ENCODE measurements around the gene NHP2. TPM values are rescaled to one million over a fixed set of nuclear protein-coding genes. Genes with fewer than 3 reads are reported as not detected.

The NHP2 gene
- total and polyA plus RNA-seq, 5 donors, result 62.3 to 123 (median 87.0) TPM

DNA sequence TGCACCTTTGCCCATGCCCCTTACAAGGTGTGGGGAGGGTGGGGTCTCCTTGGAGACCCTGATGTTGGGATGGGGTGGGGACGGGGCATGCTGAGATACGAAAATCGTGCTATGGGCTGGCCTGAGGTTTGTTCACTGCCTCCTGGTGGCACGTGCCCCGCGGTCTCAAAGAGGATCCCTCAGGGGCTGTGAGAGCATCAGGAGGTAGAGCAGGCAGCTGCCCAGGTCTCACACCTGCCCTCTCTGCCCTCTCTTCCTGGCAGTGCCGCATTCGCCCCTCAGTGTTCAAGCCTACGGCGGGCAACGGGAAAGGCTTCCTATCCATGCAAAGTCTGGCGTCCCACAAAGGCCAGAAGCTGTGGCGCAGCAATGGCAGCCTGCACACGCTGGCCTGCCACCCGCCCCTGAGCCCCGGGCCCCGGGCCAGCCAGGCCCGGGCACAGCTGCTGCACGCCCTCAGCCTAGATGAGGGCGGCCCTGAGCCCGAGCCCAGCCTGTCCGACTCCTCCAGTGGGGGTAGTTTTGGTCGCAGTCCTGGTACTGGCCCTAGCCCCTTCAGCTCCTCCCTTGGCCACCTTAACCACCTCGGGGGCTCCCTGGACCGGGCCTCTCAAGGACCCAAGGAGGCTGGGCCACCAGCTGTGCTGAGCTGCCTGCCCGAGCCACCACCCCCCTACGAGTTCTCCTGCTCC, 33.6 kb downstream of the NHP2 start:
- no peaks in the 10 kb centered on the region for H3K27me3 ChIP-seq (ENCODE audit: control insufficient read depth, insufficient read depth)
- H3K9me3 ChIP-seq (ENCODE audit: control insufficient read depth, low read length), result no peaks in the 10 kb centered on the region
- ATAC-seq (no peak), DNase-seq (peak in 1 of 3 donors; percentile 24)
- H3K4me1 ChIP-seq (ENCODE audit: control insufficient read depth, insufficient read depth, low read length), result no peaks in the 10 kb centered on the region
- H3K27ac ChIP-seq (ENCODE audit: low read length), result no peak overlapping the region
- intact Hi-C loops (cut with DNase I), result no loop called here
- H3K4me3 ChIP-seq (ENCODE audit: low read length), result no peak overlapping the region
- 90% methylated on average over 27 of the region's 27 CpGs for WGBS

DNA sequence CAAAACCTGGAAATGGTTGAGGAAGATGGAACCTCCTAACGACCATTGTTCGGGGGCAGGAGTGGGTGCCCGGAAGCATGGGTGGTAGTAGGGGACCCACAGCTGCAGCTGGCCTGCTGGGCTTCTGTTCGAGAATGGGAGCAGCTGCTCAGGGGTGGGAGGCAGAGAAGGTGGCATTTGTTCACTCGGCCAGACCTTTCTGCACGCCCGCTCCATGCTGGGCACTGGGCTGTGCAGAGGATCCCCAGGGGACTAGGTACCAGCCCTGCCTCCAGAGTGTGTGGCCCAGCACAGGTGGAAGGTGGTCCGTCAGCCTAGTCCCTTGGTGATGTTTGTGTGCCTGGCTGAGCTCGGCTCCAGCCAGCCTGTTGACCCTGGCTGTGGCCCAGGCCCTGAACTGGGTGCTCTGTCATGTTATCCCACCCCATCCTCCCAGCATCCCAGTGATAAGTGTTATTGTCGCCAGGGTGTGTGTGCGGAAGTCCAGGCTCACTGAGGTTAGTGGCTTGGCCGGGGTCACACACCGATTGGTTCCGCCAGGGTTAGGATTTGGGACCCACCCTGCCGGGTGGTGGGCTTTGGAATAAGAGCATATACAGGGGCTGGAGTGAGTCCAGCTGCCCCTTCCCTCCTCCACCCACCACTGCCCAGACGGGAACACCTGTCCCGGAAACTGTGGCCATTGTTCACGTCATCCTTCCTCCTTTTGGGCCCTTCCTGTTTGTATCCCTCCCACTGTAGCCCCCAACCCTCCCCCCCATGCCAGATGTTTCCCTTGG, 35.6 kb downstream of the NHP2 start:
- ATAC-seq, result no peak
- no peak overlapping the region for H3K4me3 ChIP-seq (ENCODE audit: low read length)
- no peak overlapping the region for H3K27ac ChIP-seq (ENCODE audit: low read length)
- peak in 1 of 3 donors; percentile 14 for DNase-seq
- H3K9me3 ChIP-seq (ENCODE audit: control insufficient read depth, low read length), result no peaks in the 10 kb centered on the region
- intact Hi-C loops (cut with DNase I), result no loop called here
- H3K27me3 ChIP-seq (ENCODE audit: control insufficient read depth, insufficient read depth), result no peaks in the 10 kb centered on the region
- WGBS, result 64% methylated on average over 18 of the region's 18 CpGs
- no peaks in the 10 kb centered on the region for H3K4me1 ChIP-seq (ENCODE audit: control insufficient read depth, insufficient read depth, low read length)

DNA sequence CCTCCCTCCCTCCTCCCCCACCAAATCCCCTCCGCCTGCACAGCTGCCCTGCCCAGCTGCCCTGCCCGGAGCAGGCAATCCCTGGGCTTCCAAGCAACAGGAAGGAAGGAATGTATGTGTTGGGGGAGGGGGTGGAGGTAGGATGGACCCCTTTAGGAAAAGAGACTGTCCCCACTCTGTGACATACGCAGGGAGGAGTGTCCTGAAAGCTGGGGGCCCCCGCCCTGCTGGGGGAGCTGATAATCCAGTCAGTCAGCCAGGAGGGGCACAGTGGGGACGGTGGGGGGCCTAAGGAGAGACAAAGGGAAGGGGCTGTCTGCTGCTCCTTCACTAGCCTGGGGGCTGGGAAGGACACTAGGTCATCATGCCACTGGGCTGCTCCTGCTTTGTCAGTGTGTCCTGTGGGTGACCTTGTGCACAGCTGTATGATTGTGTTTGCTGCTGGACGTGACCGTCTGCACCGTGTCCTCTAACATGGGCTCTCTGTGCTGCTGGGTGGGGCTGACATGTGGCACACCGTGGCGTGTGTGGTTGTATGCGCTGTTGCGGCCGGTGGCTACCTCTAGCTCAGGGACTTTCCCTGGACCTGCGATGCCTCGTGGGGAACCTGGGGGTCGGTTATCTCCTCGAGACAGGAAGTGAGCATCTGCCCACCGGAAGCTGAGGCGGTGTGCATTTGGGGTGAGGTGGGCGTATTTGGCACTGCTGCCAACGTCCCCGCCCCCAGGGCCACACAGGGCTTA, 37.4 kb downstream of the NHP2 start:
- WGBS, result 31% methylated on average over 22 of the region's 22 CpGs
- ATAC-seq, result no peak
- no peak overlapping the region for H3K27ac ChIP-seq (ENCODE audit: low read length)
- no peaks in the 10 kb centered on the region for H3K9me3 ChIP-seq (ENCODE audit: control insufficient read depth, low read length)
- no peak overlapping the region for H3K4me3 ChIP-seq (ENCODE audit: low read length)
- intact Hi-C loops (cut with DNase I), result no loop called here
- DNase-seq, result peak in 1 of 3 donors; percentile 27
- no peaks in the 10 kb centered on the region for H3K27me3 ChIP-seq (ENCODE audit: control insufficient read depth, insufficient read depth)
- no peaks in the 10 kb centered on the region for H3K4me1 ChIP-seq (ENCODE audit: control insufficient read depth, insufficient read depth, low read length)

DNA sequence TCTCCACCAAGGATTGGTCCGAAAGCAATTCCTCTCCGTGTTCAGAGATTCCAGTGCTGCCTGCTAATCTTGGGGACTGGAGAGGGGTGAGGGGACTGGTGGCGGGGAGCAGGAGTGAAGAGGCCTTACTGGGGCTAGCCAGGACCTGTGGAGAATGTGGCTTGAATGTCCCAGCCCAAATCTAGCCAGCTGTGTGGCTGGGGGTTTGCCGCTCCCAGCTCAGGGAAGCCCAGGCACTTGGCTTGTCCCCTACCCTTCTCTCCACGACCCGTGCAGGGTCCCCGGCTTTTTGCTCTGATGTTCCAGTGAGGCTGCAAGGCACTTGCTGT, 37.9 kb downstream of the NHP2 start:
- Histone ChIP-seq H3K4me1 (ENCODE audit: control insufficient read depth, insufficient read depth, low read length) (no peaks in the 10 kb centered on the region), H3K4me3 (ENCODE audit: low read length) (no peak overlapping the region), H3K27me3 (ENCODE audit: control insufficient read depth, insufficient read depth) (no peaks in the 10 kb centered on the region), H3K27ac (ENCODE audit: low read length) (no peak overlapping the region), H3K9me3 (ENCODE audit: control insufficient read depth, low read length) (no peaks in the 10 kb centered on the region)
- 23% methylated on average over 7 of the region's 7 CpGs for WGBS
- DNase-seq (peak in 1 of 3 donors; percentile 12), ATAC-seq (no peak)
- intact Hi-C loops (cut with DNase I), result no loop called here

GRCh38 chr5:178115136-178115813, 38.4 kb downstream of the NHP2 start:
- DNase-seq (no peak), ATAC-seq (no peak)
- no peaks in the 10 kb centered on the region for H3K4me1 ChIP-seq (ENCODE audit: control insufficient read depth, insufficient read depth, low read length)
- no peak overlapping the region for H3K4me3 ChIP-seq (ENCODE audit: low read length)
- no peak overlapping the region for H3K27ac ChIP-seq (ENCODE audit: low read length)
- H3K9me3 ChIP-seq (ENCODE audit: control insufficient read depth, low read length), result no peaks in the 10 kb centered on the region
- intact Hi-C loops (cut with DNase I), result no loop called here
- 47% methylated on average over 12 of the region's 12 CpGs for WGBS
- H3K27me3 ChIP-seq (ENCODE audit: control insufficient read depth, insufficient read depth), result no peaks in the 10 kb centered on the region

DNA sequence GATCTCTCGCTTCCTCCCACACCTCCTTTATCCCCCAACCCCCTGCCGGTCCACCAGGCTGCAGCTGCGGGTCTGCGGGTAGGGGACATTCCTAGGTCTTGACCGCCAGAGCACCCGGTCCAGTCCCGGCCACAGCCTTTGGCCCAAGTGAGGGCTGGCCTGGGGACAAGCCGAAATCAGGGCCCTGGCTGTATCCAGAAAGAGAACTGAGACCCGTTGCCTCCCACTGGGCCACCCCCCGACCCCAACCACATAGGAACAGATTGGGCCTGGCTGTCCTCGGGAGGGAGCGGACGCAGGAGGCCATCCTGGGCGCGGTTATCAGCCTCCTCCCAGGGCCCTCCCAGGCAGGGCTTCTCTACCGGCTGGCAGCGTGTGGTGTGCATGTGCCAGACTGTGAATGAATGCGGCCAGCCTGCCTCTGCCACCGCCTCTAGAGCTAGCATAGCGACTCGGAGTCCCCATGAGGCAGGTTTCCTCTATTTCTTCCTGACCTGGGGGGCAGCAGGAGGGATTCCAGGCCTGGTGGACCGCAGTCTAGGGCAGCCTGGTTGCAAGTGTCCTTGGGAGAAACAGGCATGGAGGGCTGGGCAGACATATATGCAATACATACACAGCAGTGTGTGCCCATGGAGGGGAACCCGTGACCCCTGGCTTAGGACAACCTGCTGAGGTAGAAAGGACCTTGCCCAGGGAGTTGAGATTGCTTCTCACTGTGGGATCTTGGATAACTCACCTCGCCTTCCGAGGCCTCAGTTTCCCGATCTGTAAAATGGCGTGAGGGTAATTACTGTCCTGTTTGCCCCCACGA, 39.2 kb downstream of the NHP2 start:
- DNase-seq, result no peak

DNA sequence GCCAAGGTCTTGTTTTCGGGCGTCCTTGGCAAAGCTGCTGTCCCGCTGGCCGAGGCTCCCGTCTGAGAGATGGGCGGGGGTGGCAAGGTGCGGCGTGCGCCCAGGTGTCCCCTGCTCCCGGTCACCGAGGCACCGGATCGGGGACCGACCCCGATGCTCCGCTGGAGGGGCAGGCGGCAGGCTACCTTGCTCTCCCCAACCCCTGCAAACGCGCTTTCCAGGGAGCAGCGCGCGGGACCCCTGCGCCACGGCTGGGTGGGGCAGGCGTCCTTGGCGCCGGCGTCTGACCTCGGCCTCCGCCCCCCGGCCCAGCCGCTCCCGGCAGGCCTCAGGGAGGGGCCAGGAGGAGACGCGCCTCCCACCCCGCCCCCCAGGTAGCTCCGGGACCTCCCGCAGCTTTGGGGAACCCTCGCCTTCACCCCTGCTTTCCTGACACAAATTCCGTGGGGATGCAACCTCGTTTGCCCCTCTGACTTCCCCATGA, 39.8 kb downstream of the NHP2 start:
- Histone ChIP-seq H3K27ac (ENCODE audit: low read length) (no peak overlapping the region), H3K4me3 (ENCODE audit: low read length) (peak overlapping the region; percentile 59), H3K27me3 (ENCODE audit: control insufficient read depth, insufficient read depth) (no peaks in the 10 kb centered on the region), H3K9me3 (ENCODE audit: control insufficient read depth, low read length) (no peaks in the 10 kb centered on the region), H3K4me1 (ENCODE audit: control insufficient read depth, insufficient read depth, low read length) (no peaks in the 10 kb centered on the region)
- ATAC-seq, result no peak
- DNase-seq, result no peak
- WGBS, result 1% methylated on average over 41 of the region's 41 CpGs
- intact Hi-C loops (cut with DNase I), result no loop called here

More for the DNA sequence above, 39.2 kb downstream of the NHP2 start:
- Histone ChIP-seq H3K4me3 (ENCODE audit: low read length) (peak overlapping the region; percentile 59), H3K4me1 (ENCODE audit: control insufficient read depth, insufficient read depth, low read length) (no peaks in the 10 kb centered on the region), H3K27ac (ENCODE audit: low read length) (no peak overlapping the region), H3K27me3 (ENCODE audit: control insufficient read depth, insufficient read depth) (no peaks in the 10 kb centered on the region), H3K9me3 (ENCODE audit: control insufficient read depth, low read length) (no peaks in the 10 kb centered on the region)
- intact Hi-C loops (cut with DNase I), result no loop called here
- ATAC-seq, result peak; percentile 13 to 25
- WGBS, result 20% methylated on average over 28 of the region's 28 CpGs

DNA sequence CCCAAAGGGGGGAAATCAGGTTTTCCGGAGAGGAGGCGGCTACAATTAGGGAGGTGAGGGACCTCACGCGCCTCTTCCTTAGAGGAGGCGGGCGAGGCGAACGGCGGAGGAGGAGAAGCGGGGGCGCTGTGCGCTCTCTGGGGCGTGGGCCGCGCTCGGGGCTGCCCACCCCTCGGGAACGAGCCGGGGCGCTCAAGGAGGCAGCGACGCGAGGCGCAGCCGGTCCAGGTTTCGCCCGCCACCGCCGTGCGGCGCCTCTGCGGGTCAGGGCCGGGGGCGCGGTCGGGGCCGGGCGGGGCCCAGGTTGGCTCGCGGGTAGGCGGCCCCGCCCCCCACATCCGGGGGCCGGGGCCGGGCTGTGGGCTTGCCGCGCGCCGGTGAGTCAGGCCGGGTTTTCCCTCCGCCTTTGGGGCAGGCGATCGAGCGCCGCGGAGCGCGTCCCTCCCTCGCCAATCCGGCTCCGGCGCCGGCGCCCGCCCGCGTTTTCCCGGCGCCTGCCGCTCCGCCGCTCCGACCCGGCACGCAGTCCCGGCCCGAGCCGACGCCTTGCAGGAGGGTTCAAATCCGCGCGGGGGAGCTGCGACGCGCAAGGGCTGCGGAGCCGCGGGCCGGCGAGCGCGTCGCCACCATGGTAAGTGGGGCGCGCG, 40.4 kb downstream of the NHP2 start, which contains the start of gene N4BP3:
N4BP3 (plus strand) TSS at position 392 of the 647 bp plus-strand sequence. CDS start 6,052 bp downstream, outside the sequence.
- no peaks in the 10 kb centered on the region for H3K27me3 ChIP-seq (ENCODE audit: control insufficient read depth, insufficient read depth)
- DNase-seq (peak in 1 of 3 donors; percentile 76), ATAC-seq (peak; percentile 47 to 65)
- H3K9me3 ChIP-seq (ENCODE audit: control insufficient read depth, low read length), result no peaks in the 10 kb centered on the region
- 1% methylated on average over 96 of the region's 96 CpGs for WGBS
- H3K27ac ChIP-seq (ENCODE audit: low read length), result no peak within 1 kb of the TSS
- intact Hi-C loops (cut with DNase I), result no loop called here
- H3K4me1 ChIP-seq (ENCODE audit: control insufficient read depth, insufficient read depth, low read length), result no peaks in the 10 kb centered on the region
- peak within 1 kb of the TSS; percentile 59 for H3K4me3 ChIP-seq (ENCODE audit: low read length)

DNA sequence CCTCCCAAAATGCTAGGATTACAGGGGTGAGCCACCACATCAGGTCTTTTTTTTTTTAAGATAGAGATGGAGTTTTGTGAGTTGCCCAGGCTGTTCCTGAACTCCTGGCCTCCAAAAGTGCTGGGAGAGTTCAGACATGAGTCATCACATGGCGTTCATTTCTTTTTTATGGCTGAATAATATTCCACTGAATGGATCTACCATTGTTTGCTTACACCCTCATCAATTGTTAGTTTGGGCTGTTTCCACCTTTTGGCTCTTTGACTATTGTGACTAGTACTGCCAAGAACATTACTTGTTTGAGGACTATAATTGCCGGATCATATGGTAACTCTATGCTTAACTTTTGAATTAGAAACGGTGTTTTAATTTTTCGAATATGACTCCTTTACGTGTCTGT, 41.1 kb downstream of the NHP2 start:
- H3K4me3 ChIP-seq (ENCODE audit: low read length), result no peak overlapping the region
- no peak for ATAC-seq
- intact Hi-C loops (cut with DNase I), result no loop called here

GRCh38 chr5:178111925-178112324, 41.8 kb downstream of the NHP2 start:
- Histone ChIP-seq H3K9me3 (ENCODE audit: control insufficient read depth, low read length) (no peaks in the 10 kb centered on the region), H3K27ac (ENCODE audit: low read length) (no peak overlapping the region), H3K4me3 (ENCODE audit: low read length) (no peak overlapping the region), H3K27me3 (ENCODE audit: control insufficient read depth, insufficient read depth) (no peaks in the 10 kb centered on the region), H3K4me1 (ENCODE audit: control insufficient read depth, insufficient read depth, low read length) (no peaks in the 10 kb centered on the region)
- intact Hi-C loops (cut with DNase I), result no loop called here
- DNase-seq (no peak), ATAC-seq (no peak)
- 64% methylated on average over 3 of the region's 3 CpGs for WGBS

More for the DNA sequence above, 41.1 kb downstream of the NHP2 start:
- H3K4me1 ChIP-seq (ENCODE audit: control insufficient read depth, insufficient read depth, low read length), result no peaks in the 10 kb centered on the region
- WGBS, result 82% methylated on average over 5 of the region's 5 CpGs
- H3K27me3 ChIP-seq (ENCODE audit: control insufficient read depth, insufficient read depth), result no peaks in the 10 kb centered on the region
- DNase-seq, result no peak
- H3K27ac ChIP-seq (ENCODE audit: low read length), result no peak overlapping the region
- H3K9me3 ChIP-seq (ENCODE audit: control insufficient read depth, low read length), result no peaks in the 10 kb centered on the region
